ENCODE results near the gene EFCAB6.

The EFCAB6 gene

GRCh38 chr22:43622886-43623285, 189.2 kb downstream of the EFCAB6 start:
- Histone ChIP-seq H3K9ac (ENCODE audit: low read length) (no peak overlapping the region), H3K27me3 (ENCODE audit: control insufficient read depth in 1 of 2, insufficient read depth in 2 of 2, low read length in 2 of 2) (no peaks in the 10 kb centered on the region), H3K9me3 (ENCODE audit: low read length) (no peaks in the 10 kb centered on the region), H3K4me1 (ENCODE audit: insufficient read depth, low read length) (no peaks in the 10 kb centered on the region), H3K4me3 (ENCODE audit: low read depth in 1 of 2, low read length in 2 of 2) (no peak overlapping the region), H3K36me3 (ENCODE audit: insufficient read depth, low read length) (no peaks in the 10 kb centered on the region), H3K27ac (ENCODE audit: low read depth, low read length) (no peak overlapping the region)

DNA sequence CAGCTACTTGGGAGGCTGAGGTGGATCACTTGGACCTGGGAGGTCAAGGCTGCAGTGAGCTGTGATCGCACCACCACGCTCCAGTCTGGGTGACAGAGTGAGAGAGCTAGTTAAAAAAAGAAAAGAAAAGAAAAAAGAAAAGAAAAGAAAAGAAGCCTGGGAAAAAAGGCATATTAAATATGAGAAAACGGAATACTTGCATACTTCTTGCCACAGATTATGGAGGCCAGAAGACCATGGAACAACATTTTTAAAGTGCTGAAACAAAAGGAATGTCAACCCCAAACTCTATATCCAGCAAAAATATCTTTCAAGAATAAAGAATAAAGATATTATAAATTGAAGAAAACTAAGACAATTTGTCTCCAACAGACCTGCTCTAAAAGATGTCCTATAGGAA, 191.9 kb downstream of the EFCAB6 start:
- Histone ChIP-seq H3K36me3 (ENCODE audit: insufficient read depth, low read length) (no peaks in the 10 kb centered on the region), H3K9me3 (ENCODE audit: low read length) (no peaks in the 10 kb centered on the region), H3K27ac (ENCODE audit: low read depth, low read length) (no peak overlapping the region)

DNA sequence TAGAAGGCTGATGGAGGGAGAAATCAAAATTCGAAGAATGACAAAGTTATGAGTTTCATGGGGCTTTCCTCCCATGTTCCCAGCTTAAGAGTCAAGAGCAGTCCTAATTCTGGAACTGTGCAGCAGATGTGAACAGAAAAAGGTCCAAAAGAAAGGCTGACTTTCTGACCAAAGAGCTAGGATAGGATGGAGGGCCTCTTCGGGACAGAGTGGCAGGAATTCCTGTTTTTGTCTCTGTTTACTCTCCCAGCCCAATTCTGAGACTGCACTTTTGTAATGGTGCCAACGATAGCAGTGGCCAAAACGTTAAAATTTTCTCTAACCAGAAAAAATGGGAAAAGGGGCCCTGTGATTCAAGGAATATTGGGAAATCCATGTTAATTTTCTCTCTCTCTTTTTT, 193.6 kb downstream of the EFCAB6 start:
- H3K9me3 ChIP-seq (ENCODE audit: low read length), result no peaks in the 10 kb centered on the region
- no peak overlapping the region for H3K27ac ChIP-seq (ENCODE audit: low read depth, low read length)
- H3K27me3 ChIP-seq (ENCODE audit: control insufficient read depth in 1 of 2, insufficient read depth in 2 of 2, low read length in 2 of 2), result no peaks in the 10 kb centered on the region
- H3K4me1 ChIP-seq (ENCODE audit: insufficient read depth, low read length), result no peaks in the 10 kb centered on the region
- no peak overlapping the region for H3K9ac ChIP-seq (ENCODE audit: low read length)
- H3K36me3 ChIP-seq (ENCODE audit: insufficient read depth, low read length), result no peaks in the 10 kb centered on the region
- H3K4me3 ChIP-seq (ENCODE audit: low read depth in 1 of 2, low read length in 2 of 2), result no peak overlapping the region

More for the DNA sequence above, 191.9 kb downstream of the EFCAB6 start:
- Histone ChIP-seq H3K4me3 (ENCODE audit: low read depth in 1 of 2, low read length in 2 of 2) (no peak overlapping the region), H3K4me1 (ENCODE audit: insufficient read depth, low read length) (no peaks in the 10 kb centered on the region), H3K27me3 (ENCODE audit: control insufficient read depth in 1 of 2, insufficient read depth in 2 of 2, low read length in 2 of 2) (no peaks in the 10 kb centered on the region), H3K9ac (ENCODE audit: low read length) (no peak overlapping the region)

DNA sequence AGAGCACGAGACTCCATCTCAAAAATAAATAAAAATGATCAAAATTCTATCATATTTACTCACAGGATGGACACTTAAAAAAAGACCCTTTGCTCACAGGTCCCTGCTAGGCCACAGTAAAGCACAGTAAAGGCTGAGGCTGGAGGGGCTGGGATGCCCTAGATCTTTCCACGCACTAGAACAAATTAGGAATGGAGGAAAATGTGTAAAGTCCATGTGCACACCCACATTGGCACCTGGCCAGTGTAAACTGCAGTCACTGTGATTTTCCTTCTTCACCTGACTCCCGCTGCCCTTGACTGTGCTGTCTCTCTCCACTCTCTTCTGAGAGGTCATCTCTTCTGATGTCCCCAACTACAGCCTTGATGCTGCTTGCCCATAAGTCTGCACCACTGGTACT, 195.5 kb downstream of the EFCAB6 start:
- H3K9me3 ChIP-seq (ENCODE audit: low read length), result no peaks in the 10 kb centered on the region
- no peak overlapping the region for H3K27ac ChIP-seq (ENCODE audit: low read depth, low read length)
- no peaks in the 10 kb centered on the region for H3K36me3 ChIP-seq (ENCODE audit: insufficient read depth, low read length)
- no peak overlapping the region for H3K9ac ChIP-seq (ENCODE audit: low read length)
- no peak overlapping the region for H3K4me3 ChIP-seq (ENCODE audit: low read depth in 1 of 2, low read length in 2 of 2)
- no peaks in the 10 kb centered on the region for H3K4me1 ChIP-seq (ENCODE audit: insufficient read depth, low read length)
- H3K27me3 ChIP-seq (ENCODE audit: control insufficient read depth in 1 of 2, insufficient read depth in 2 of 2, low read length in 2 of 2), result no peaks in the 10 kb centered on the region

GRCh38 chr22:43600265-43600664, 211.8 kb downstream of the EFCAB6 start:
- no peaks in the 10 kb centered on the region for H3K36me3 ChIP-seq (ENCODE audit: insufficient read depth, low read length)

DNA sequence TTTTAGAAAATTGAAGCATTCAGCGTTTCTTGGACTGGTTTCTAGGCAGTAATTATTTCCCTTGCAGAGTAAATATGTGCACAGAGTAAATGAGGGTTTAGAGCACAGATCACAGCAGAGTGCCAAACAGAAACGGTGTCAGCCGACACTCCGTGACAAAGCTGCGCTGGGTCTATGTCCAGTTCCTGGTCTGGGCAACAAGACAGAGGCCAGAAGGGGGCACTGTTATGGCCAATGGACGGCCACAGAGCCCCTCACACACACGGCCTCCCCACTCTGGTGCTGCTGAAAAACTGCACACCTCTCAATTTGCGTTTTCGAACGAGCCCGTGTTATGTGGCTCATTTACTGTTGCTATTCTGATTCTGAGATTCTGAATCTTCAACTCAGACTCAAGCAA, 219.6 kb downstream of the EFCAB6 start:
- Histone ChIP-seq H3K9ac (ENCODE audit: low read length) (no peak overlapping the region), H3K4me3 (ENCODE audit: low read depth in 1 of 2, low read length in 2 of 2) (no peak overlapping the region), H3K4me1 (ENCODE audit: insufficient read depth, low read length) (no peaks in the 10 kb centered on the region), H3K27ac (ENCODE audit: low read depth, low read length) (no peak overlapping the region), H3K9me3 (ENCODE audit: low read length) (no peaks in the 10 kb centered on the region), H3K27me3 (ENCODE audit: control insufficient read depth in 1 of 2, insufficient read depth in 2 of 2, low read length in 2 of 2) (no peaks in the 10 kb centered on the region), H3K36me3 (ENCODE audit: insufficient read depth, low read length) (no peaks in the 10 kb centered on the region)

More at GRCh38 chr22:43600265-43600664, 211.8 kb downstream of the EFCAB6 start:
- no peaks in the 10 kb centered on the region for H3K9me3 ChIP-seq (ENCODE audit: low read length)
- H3K27ac ChIP-seq (ENCODE audit: low read depth, low read length), result no peak overlapping the region
- no peak overlapping the region for H3K4me3 ChIP-seq (ENCODE audit: low read depth in 1 of 2, low read length in 2 of 2)
- no peak overlapping the region for H3K9ac ChIP-seq (ENCODE audit: low read length)
- no peaks in the 10 kb centered on the region for H3K27me3 ChIP-seq (ENCODE audit: control insufficient read depth in 1 of 2, insufficient read depth in 2 of 2, low read length in 2 of 2)
- H3K4me1 ChIP-seq (ENCODE audit: insufficient read depth, low read length), result no peaks in the 10 kb centered on the region

- Histone ChIP-seq H3K4me3 (ENCODE audit: low read depth in 1 of 2, low read length in 2 of 2) (no peak overlapping the region), H3K27me3 (ENCODE audit: control insufficient read depth in 1 of 2, insufficient read depth in 2 of 2, low read length in 2 of 2) (no peaks in the 10 kb centered on the region), H3K27ac (ENCODE audit: low read depth, low read length) (no peak overlapping the region)
These were observed 220.7 kb downstream of the EFCAB6 start for GRCh38 chr22:43591380-43591779.

GRCh38 chr22:43587574-43587973, 224.5 kb downstream of the EFCAB6 start:
- no peak overlapping the region for H3K9ac ChIP-seq (ENCODE audit: low read length)
- no peak overlapping the region for H3K27ac ChIP-seq (ENCODE audit: low read depth, low read length)
- no peak overlapping the region for H3K4me3 ChIP-seq (ENCODE audit: low read depth in 1 of 2, low read length in 2 of 2)
- no peaks in the 10 kb centered on the region for H3K27me3 ChIP-seq (ENCODE audit: control insufficient read depth in 1 of 2, insufficient read depth in 2 of 2, low read length in 2 of 2)
- H3K36me3 ChIP-seq (ENCODE audit: insufficient read depth, low read length), result no peaks in the 10 kb centered on the region
- no peaks in the 10 kb centered on the region for H3K4me1 ChIP-seq (ENCODE audit: insufficient read depth, low read length)
- no peaks in the 10 kb centered on the region for H3K9me3 ChIP-seq (ENCODE audit: low read length)

More at GRCh38 chr22:43591380-43591779, 220.7 kb downstream of the EFCAB6 start:
- Histone ChIP-seq H3K9ac (ENCODE audit: low read length) (no peak overlapping the region), H3K36me3 (ENCODE audit: insufficient read depth, low read length) (no peaks in the 10 kb centered on the region), H3K9me3 (ENCODE audit: low read length) (no peaks in the 10 kb centered on the region), H3K4me1 (ENCODE audit: insufficient read depth, low read length) (no peaks in the 10 kb centered on the region)

DNA sequence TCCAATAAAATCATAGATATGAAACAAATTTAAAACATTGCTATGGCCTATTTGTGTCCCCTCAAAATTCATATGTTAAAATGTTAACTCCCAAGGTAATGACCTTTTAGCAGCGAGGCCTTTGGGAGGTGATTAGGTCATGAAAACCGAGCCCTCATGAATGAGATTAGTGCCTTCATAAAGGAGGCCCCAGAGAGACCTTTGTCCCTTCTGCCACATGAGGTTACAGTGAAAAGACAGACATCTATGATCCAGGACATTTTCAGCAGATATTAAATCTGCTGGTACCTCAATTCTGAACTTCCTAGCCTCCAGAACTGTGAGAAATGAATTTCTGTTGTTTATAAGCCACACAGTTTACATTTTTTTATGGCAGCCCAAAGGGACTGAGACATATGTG, 228.6 kb downstream of the EFCAB6 start:
- H3K27me3 ChIP-seq (ENCODE audit: control insufficient read depth in 1 of 2, insufficient read depth in 2 of 2, low read length in 2 of 2), result no peaks in the 10 kb centered on the region
- no peak overlapping the region for H3K27ac ChIP-seq (ENCODE audit: low read depth, low read length)
- H3K36me3 ChIP-seq (ENCODE audit: insufficient read depth, low read length), result no peaks in the 10 kb centered on the region

GRCh38 chr22:43582394-43582793, 229.7 kb downstream of the EFCAB6 start:
- Histone ChIP-seq H3K27ac (ENCODE audit: low read depth, low read length) (no peak overlapping the region), H3K9me3 (ENCODE audit: low read length) (no peaks in the 10 kb centered on the region), H3K4me3 (ENCODE audit: low read depth in 1 of 2, low read length in 2 of 2) (no peak overlapping the region), H3K36me3 (ENCODE audit: insufficient read depth, low read length) (no peaks in the 10 kb centered on the region), H3K9ac (ENCODE audit: low read length) (no peak overlapping the region), H3K4me1 (ENCODE audit: insufficient read depth, low read length) (no peaks in the 10 kb centered on the region), H3K27me3 (ENCODE audit: control insufficient read depth in 1 of 2, insufficient read depth in 2 of 2, low read length in 2 of 2) (no peaks in the 10 kb centered on the region)

More for the DNA sequence above, 228.6 kb downstream of the EFCAB6 start:
- H3K4me3 ChIP-seq (ENCODE audit: low read depth in 1 of 2, low read length in 2 of 2), result no peak overlapping the region
- no peaks in the 10 kb centered on the region for H3K9me3 ChIP-seq (ENCODE audit: low read length)
- no peaks in the 10 kb centered on the region for H3K4me1 ChIP-seq (ENCODE audit: insufficient read depth, low read length)
- no peak overlapping the region for H3K9ac ChIP-seq (ENCODE audit: low read length)

DNA sequence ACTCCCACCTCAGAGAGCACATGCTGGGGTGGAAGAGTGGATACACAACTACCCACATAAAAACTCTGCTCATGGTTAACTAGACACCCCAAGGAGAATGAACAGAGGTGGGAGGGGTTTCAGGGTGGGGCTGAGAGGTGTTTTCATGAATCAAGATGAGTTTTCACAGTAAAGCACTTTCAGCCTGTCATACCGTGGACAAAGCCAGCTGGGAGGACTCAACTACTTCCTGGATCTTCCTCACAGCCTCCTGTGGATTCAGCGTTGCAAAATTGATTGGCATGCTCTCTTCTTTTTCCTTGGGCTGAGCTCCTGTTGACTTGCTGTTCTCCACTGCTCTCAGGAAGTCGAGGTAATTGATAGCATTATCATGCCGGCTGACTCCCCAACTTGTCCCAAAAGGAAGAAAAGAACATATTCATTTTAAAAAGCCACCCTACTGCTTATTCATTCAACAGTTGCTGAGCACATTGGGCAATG, 231.8 kb downstream of the EFCAB6 start:
- Histone ChIP-seq H3K27ac (ENCODE audit: low read depth, low read length) (no peak overlapping the region), H3K9me3 (ENCODE audit: low read length) (no peaks in the 10 kb centered on the region), H3K4me3 (ENCODE audit: low read depth in 1 of 2, low read length in 2 of 2) (no peak overlapping the region), H3K36me3 (ENCODE audit: insufficient read depth, low read length) (no peaks in the 10 kb centered on the region), H3K4me1 (ENCODE audit: insufficient read depth, low read length) (no peaks in the 10 kb centered on the region), H3K9ac (ENCODE audit: low read length) (no peak overlapping the region), H3K27me3 (ENCODE audit: control insufficient read depth in 1 of 2, insufficient read depth in 2 of 2, low read length in 2 of 2) (no peaks in the 10 kb centered on the region)

DNA sequence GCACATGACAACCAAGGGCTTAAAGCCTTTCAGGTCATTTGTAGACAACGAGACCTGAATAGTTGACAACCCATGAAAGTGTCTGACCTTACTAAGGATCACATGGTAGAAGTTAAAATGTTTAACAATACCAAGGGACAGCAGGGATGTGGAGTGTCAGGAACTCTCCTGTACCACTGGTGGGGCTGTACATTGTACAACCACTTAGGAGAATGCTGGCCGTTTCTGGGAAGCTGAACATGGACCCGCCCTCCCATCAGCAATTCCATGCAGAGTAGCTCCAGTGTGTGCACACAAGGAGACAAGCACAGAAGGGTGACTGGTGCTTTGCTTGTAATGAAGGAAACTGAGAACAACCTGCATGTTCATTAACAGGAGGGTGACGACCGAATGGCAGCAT, 237.4 kb downstream of the EFCAB6 start:
- H3K9ac ChIP-seq (ENCODE audit: low read length), result no peak overlapping the region
- H3K27ac ChIP-seq (ENCODE audit: low read depth, low read length), result no peak overlapping the region
- no peaks in the 10 kb centered on the region for H3K4me1 ChIP-seq (ENCODE audit: insufficient read depth, low read length)
- H3K9me3 ChIP-seq (ENCODE audit: low read length), result no peaks in the 10 kb centered on the region
- no peak overlapping the region for H3K4me3 ChIP-seq (ENCODE audit: low read depth in 1 of 2, low read length in 2 of 2)
- H3K27me3 ChIP-seq (ENCODE audit: control insufficient read depth in 1 of 2, insufficient read depth in 2 of 2, low read length in 2 of 2), result no peaks in the 10 kb centered on the region
- H3K36me3 ChIP-seq (ENCODE audit: insufficient read depth, low read length), result no peaks in the 10 kb centered on the region
